Measurements from ENCODE around the gene MTFMT. TPM values are rescaled to one million over a fixed set of nuclear protein-coding genes. Genes with fewer than 3 reads are reported as not detected.

The MTFMT gene
- total RNA-seq, result 22.0 and 30.3 TPM in 2 replicates

DNA sequence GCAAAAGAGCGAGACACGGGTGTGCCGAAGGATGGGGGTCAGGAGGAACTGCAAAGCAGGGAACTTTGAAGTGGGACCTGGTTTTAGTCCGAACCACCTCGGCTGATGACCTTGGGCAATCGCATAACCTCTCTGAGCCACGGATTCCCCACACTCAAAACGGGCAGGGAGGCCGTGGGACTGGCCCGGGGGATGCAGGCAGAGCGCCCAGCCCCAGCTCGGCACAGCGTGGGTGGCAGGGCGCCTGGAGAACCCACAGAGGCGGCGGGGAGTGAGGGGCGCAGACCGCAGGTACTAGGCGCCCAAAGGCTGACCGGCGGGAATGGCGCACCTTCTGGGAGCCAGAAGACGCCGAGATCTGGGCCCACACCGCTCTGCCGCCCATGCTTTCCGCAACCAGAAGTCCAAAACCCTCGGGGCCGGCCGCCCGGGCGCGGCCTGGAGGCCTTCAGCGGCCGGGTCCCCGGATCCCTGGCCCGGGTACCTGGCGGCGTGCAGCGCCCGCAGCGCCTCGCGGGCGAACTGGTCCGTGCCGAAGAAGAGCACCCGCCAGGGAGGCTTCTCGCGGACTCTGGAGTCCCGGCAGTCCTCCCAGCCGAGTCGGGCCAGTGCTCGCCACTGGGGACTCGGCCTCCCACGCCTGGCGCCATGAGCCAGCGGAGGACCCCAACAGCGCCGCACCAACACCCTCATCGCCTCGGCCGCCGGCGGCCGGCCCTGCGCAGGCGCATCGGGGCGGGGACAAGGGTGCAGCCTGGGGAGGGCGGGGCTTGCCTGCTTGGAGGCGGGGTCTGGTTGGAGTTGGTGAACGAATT is at the start of gene MTFMT:
Gene MTFMT (minus strand): TSS at position 719 of the 815 bp plus-strand sequence. CDS start 26 bp downstream, at position 693.

DNA sequence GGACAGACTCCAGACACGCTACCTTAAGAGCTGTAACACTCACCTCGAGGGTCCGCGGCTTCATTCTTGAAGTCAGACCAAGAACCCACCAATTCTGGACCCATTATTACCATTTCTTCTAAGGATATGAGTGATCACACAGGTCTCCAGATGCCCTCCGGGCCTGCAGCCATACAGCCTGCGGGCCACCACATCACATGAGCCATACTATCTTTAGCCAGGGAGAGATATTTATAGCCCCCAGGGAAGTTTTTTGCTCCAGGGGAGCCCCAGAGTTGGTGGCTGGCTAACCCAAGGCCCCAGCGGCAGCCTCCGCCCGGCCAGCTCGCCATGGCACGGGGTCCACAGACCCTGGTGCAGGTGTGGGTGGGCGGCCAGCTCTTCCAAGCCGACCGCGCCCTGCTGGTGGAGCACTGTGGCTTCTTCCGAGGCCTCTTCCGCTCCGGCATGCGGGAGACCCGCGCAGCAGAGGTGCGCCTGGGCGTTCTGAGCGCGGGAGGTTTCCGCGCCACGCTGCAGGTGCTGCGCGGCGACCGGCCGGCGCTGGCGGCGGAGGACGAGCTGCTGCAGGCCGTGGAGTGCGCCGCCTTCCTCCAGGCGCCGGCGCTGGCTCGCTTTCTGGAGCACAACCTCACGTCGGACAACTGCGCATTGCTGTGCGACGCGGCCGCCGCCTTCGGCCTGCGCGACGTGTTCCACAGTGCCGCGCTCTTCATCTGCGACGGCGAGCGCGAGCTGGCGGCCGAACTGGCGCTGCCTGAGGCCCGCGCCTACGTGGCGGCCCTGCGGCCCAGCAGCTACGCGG is 47.2 kb upstream of the MTFMT start, which contains the start of gene KBTBD13:
Gene KBTBD13 (plus strand): TSS at position 261 of the 805 bp plus-strand sequence. CDS start 70 bp downstream, at position 331.

DNA sequence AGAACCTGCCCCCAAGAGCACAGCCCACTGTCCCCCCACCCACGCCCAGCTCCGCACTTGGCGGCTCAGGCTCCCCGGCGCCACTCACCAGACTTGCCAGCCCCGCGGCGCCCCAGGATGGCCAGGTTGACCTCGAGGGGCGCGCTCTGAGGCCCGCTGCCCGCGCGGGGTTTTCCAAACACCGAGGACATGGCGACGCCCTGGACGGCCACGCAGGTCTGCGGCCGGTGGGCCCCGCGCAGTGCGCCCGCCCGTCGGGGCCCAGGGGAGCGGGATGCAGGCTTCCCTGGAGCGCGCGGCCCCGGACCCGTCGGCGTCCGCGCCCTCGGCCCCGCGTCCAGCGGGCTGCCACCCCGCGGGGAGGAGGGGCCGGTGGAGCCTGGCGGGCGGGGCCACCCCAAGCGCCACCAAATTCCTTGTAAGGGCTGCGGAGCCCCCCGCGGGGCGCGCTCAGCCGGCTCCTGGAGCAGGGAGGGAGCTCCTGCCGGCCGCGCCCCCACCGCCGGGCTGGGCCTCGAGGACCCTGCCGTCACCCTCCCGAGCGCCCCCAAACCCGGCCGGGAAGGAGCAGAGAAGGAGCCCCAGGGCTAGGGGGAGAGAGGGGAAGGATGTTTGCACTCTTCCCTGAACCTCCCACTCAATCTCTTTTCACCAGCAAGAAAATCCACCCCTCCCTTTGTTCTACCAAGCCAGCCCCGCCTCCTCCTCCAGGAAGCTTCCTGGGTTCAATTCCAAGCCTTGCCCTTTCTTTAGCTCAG is 38.4 kb upstream of the MTFMT start, which contains the start of gene RASL12:
Gene RASL12 (minus strand): TSS at position 347 of the 758 bp plus-strand sequence. CDS start 156 bp downstream, at position 191.

DNA sequence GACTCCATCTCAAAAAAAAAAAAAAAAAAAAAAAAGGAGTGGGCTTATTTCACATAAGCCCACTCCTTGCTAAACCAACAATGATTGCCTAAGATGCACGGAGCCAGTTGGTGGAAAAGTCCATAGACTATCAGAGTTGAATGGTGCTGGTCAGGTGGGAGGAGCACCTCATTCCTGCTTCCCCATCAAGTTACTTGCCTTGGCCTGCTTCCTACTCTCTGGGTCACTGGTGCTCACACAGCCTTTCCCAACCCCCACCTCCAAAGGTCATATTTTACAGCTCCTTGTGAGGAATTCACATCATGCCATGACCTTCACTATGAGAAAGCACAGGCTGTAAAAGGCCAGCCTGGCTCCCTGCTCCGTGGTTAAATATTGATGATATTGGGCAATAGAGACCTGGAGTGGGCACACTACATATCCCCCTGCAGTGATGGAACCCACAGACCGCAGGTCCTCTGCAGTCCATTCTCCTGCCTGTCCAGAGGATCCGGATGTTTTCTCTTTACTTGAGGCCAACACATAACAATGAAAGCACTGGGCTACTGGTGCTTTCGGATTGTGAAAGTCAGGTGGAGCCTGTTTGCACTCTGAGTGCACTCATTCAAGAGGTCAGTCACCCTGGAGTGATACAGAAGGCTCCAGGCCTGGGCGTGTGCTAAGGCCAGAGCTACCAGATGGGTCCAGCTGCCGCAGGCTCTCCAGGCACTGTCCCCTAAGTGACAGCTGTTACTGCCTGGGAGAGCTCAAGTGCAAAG is 15.5 kb upstream of the MTFMT start, which contains the start of gene SLC51B:
Gene SLC51B (plus strand): TSS at position 664 of the 758 bp plus-strand sequence. CDS start 4,618 bp downstream, outside the sequence.

DNA sequence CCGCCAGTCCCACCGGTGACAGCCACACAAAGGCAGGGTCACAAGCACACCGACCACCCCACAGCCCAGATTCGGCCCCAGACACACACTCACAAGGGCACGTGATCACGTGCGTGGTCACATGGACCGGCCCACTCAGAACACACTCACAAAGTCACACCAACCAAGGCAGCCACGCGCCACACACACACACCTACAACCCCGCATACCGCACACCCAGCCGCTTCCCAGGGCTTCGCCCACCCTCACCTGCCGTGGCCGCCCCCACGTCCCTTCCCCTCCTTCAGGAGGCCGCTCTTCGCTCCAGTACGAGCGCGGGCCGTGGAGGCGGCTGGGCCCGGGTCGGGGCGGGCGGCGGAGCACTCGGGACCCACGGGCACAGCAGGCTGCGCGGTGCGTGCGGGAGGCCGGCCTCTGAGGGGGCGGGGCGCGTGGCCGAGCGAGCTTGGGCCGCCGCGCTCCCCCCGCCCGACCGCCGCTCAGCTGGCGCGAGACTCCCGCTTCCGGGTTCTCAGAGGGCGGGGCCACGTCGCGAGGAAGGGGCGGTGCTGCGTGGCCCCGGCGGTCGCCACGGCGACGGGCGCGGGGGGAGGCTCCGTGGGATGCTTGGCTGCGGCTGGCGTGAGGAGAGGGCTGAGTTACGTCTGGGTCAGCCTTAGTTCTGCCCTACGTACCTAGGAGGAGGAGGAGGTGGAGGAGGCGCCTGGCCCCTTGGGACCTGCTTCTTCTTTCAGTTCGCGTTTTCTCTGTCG is 39.8 kb downstream of the MTFMT start, which contains the start of gene SPG21:
Gene SPG21 (minus strand): TSS at position 499 of the 752 bp plus-strand sequence. CDS start 6,345 bp downstream, outside the sequence.

Other genes with a start within 250 kb of the MTFMT start
- gene PIF1, start 204.0 kb downstream of the MTFMT start, total RNA-seq, result 10.4 and 28.8 TPM in 2 replicates
- 15.8 and 16.9 TPM in 2 replicates for gene PLEKHO2, start 187.7 kb downstream of the MTFMT start, total RNA-seq
- 3.1 and 3.5 TPM in 2 replicates for gene ANKDD1A, start 117.7 kb downstream of the MTFMT start, total RNA-seq
- gene SPG21, start 39.7 kb downstream of the MTFMT start, total RNA-seq, result 62.5 and 90.6 TPM in 2 replicates
- 0.12 and 0.33 TPM in 2 replicates for gene SLC51B, start 15.7 kb upstream of the MTFMT start, total RNA-seq
- gene RASL12, start 38.4 kb upstream of the MTFMT start, total RNA-seq, result 0.87 and 4.1 TPM in 2 replicates
- gene KBTBD13, start 47.1 kb upstream of the MTFMT start, total RNA-seq, result not detected in 2 replicates
- 1.3 and 1.7 TPM in 2 replicates for gene UBAP1L, start 85.6 kb upstream of the MTFMT start, total RNA-seq
- 22.7 and 24.9 TPM in 2 replicates for gene PDCD7, start 104.2 kb upstream of the MTFMT start, total RNA-seq
- gene CLPX, start 155.7 kb upstream of the MTFMT start, total RNA-seq, result 45.1 and 53.0 TPM in 2 replicates
- gene CILP, start 181.8 kb upstream of the MTFMT start, total RNA-seq, result under 0.01 and 0.12 TPM in 2 replicates